ENCODE data around the gene UBL4B.

DNA sequence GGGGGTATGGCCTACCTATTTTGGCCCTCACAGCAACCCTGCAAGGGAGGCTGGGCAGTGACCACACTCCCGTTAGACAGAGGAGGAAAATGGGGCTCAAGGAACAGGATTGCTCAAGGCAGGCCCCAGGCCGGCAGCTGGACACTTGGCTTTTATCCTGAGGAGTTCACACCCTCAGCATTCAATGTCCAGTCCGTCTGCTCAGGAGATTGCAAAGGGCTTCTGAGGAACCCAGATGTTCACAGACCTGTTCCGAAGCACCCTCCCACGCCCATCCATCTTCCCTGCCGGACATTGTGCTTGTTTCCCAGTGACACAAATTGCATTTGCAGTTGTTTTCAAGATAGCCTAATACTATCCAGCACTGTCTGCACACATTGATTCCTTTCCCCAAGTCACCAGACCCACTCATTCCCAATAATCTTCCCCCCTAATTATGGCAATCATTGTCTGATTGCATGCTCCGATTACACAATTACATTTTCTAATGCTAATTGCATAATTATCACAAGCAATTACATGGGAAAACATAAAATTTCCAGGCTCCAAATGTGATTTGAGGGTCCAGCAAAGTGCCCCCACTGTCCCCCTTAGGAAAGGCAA lies 4.3 kb upstream of the UBL4B start:
- TF ChIP-seq MYC (IDR thresholded peaks at IDR 0.05; ENCODE audit: low read depth, low read length): no peak
- TF ChIP-seq MYC (CRISPR knock-in tag; IDR thresholded peaks at IDR 0.05; ENCODE audit: borderline replicate concordance, low read depth): no peak
- no peak for TF ChIP-seq GTF2F1 (IDR thresholded peaks at IDR 0.05; ENCODE audit: low read depth, low read length)
- TF ChIP-seq NR2F6 (CRISPR knock-in tag; IDR thresholded peaks at IDR 0.05): no peak
- no peak for TF ChIP-seq SOX6 (IDR thresholded peaks at IDR 0.05)
- no peak for TF ChIP-seq TOE1 (IDR thresholded peaks at IDR 0.05; ENCODE audit: borderline replicate concordance)
- no peak for TF ChIP-seq TOE1 (CRISPR knock-in tag; IDR thresholded peaks at IDR 0.05; ENCODE audit: borderline replicate concordance, low read depth)
- TF ChIP-seq, protein P1, sequence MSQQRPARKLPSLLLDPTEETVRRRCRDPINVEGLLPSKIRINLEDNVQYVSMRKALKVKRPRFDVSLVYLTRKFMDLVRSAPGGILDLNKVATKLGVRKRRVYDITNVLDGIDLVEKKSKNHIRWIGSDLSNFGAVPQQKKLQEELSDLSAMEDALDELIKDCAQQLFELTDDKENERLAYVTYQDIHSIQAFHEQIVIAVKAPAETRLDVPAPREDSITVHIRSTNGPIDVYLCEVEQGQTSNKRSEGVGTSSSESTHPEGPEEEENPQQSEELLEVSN (IDR thresholded peaks at IDR 0.05; ENCODE audit: borderline replicate concordance in 1 of 2, extremely low read depth in 1 of 2, insufficient read depth in 1 of 2, insufficient read length in 1 of 2, low read depth in 1 of 2, low read length in 1 of 2, poor library complexity in 1 of 2, severe bottlenecking in 1 of 2): no peak
- TF ChIP-seq MTA3 (IDR thresholded peaks at IDR 0.05; ENCODE audit: borderline replicate concordance): no peak
- no peak for TF ChIP-seq BRCA1 (IDR thresholded peaks at IDR 0.05)
- no peak for TF ChIP-seq BRCA1 (CRISPR knock-in tag; IDR thresholded peaks at IDR 0.05)
- no peak for TF ChIP-seq RFX5 (IDR thresholded peaks at IDR 0.05; ENCODE audit: low read depth, low read length)
- TF ChIP-seq, protein P2, sequence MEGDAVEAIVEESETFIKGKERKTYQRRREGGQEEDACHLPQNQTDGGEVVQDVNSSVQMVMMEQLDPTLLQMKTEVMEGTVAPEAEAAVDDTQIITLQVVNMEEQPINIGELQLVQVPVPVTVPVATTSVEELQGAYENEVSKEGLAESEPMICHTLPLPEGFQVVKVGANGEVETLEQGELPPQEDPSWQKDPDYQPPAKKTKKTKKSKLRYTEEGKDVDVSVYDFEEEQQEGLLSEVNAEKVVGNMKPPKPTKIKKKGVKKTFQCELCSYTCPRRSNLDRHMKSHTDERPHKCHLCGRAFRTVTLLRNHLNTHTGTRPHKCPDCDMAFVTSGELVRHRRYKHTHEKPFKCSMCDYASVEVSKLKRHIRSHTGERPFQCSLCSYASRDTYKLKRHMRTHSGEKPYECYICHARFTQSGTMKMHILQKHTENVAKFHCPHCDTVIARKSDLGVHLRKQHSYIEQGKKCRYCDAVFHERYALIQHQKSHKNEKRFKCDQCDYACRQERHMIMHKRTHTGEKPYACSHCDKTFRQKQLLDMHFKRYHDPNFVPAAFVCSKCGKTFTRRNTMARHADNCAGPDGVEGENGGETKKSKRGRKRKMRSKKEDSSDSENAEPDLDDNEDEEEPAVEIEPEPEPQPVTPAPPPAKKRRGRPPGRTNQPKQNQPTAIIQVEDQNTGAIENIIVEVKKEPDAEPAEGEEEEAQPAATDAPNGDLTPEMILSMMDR (IDR thresholded peaks at IDR 0.05 in 2 of 3, conservative IDR thresholded peaks at IDR 0.05 in 1 of 3; ENCODE audit: insufficient read depth in 2 of 3, low read depth in 1 of 3, low read length in 3 of 3): no peak
- no peak for TF ChIP-seq SMC3 (conservative IDR thresholded peaks at IDR 0.05; ENCODE audit: insufficient read depth, low read depth, low read length)
- TF ChIP-seq, protein P3, sequence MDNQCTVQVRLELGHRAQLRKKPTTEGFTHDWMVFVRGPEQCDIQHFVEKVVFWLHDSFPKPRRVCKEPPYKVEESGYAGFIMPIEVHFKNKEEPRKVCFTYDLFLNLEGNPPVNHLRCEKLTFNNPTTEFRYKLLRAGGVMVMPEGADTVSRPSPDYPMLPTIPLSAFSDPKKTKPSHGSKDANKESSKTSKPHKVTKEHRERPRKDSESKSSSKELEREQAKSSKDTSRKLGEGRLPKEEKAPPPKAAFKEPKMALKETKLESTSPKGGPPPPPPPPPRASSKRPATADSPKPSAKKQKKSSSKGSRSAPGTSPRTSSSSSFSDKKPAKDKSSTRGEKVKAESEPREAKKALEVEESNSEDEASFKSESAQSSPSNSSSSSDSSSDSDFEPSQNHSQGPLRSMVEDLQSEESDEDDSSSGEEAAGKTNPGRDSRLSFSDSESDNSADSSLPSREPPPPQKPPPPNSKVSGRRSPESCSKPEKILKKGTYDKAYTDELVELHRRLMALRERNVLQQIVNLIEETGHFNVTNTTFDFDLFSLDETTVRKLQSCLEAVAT (IDR thresholded peaks at IDR 0.05): no peak
- TF ChIP-seq, protein P4, sequence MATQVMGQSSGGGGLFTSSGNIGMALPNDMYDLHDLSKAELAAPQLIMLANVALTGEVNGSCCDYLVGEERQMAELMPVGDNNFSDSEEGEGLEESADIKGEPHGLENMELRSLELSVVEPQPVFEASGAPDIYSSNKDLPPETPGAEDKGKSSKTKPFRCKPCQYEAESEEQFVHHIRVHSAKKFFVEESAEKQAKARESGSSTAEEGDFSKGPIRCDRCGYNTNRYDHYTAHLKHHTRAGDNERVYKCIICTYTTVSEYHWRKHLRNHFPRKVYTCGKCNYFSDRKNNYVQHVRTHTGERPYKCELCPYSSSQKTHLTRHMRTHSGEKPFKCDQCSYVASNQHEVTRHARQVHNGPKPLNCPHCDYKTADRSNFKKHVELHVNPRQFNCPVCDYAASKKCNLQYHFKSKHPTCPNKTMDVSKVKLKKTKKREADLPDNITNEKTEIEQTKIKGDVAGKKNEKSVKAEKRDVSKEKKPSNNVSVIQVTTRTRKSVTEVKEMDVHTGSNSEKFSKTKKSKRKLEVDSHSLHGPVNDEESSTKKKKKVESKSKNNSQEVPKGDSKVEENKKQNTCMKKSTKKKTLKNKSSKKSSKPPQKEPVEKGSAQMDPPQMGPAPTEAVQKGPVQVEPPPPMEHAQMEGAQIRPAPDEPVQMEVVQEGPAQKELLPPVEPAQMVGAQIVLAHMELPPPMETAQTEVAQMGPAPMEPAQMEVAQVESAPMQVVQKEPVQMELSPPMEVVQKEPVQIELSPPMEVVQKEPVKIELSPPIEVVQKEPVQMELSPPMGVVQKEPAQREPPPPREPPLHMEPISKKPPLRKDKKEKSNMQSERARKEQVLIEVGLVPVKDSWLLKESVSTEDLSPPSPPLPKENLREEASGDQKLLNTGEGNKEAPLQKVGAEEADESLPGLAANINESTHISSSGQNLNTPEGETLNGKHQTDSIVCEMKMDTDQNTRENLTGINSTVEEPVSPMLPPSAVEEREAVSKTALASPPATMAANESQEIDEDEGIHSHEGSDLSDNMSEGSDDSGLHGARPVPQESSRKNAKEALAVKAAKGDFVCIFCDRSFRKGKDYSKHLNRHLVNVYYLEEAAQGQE (IDR thresholded peaks at IDR 0.05; ENCODE audit: borderline replicate concordance): no peak
- TF ChIP-seq, protein P4 (CRISPR knock-in tag; IDR thresholded peaks at IDR 0.05; ENCODE audit: low read depth): no peak
- TF ChIP-seq EP300 (IDR thresholded peaks at IDR 0.05; ENCODE audit: low read length): no peak
